Mesenchymal stem cell (in vitro differentiated cells and primary cell): ENCODE results near the gene CAMTA1.

ENCODE experiments used
- DNase-seq: peaks from one replicate; pipeline ENCODE4 v3.0.0-alpha.2; 2013
- H2AFZ ChIP-seq: one replicate; pipeline ENCODE4 v1.6.1; 2013; ENCODE audit warnings: low read depth, mild to moderate bottlenecking, control low read depth, inconsistent platforms, low read length, moderate library complexity
- H2AK5ac ChIP-seq: 2 replicates; pipeline ENCODE4 v1.6.1; 2013; ENCODE audit warnings: low read length, moderate library complexity, mild to moderate bottlenecking, inconsistent platforms; ENCODE audit not compliant: severe bottlenecking
- H2BK120ac ChIP-seq: one replicate; pipeline ENCODE4 v1.6.1; 2013; ENCODE audit warnings: low read depth, mild to moderate bottlenecking, inconsistent platforms, low read length, moderate library complexity
- H2BK12ac ChIP-seq, 2 experiments: one replicate each; pipeline ENCODE4 v1.6.1; 2013; ENCODE audit warnings: inconsistent platforms in 2 of 2, low read length in 2 of 2, mild to moderate bottlenecking in 2 of 2, moderate library complexity in 2 of 2, control low read depth in 1 of 2
- H2BK15ac ChIP-seq: one replicate; pipeline ENCODE4 v1.6.1; 2013; ENCODE audit warnings: mild to moderate bottlenecking, low read depth, inconsistent platforms; ENCODE audit not compliant: poor library complexity, severe bottlenecking
- H2BK5ac ChIP-seq: 2 replicates; pipeline ENCODE4 v1.6.1; 2013; ENCODE audit warnings: low read depth, mild to moderate bottlenecking, low read length, control low read depth, inconsistent platforms; ENCODE audit not compliant: poor library complexity, severe bottlenecking
- H3K14ac ChIP-seq, 2 experiments: one replicate each; pipeline ENCODE4 v1.6.1; 2013; ENCODE audit warnings: inconsistent platforms in 2 of 2, low read length in 2 of 2, control low read depth in 1 of 2, mild to moderate bottlenecking in 1 of 2, moderate library complexity in 1 of 2
- H3K18ac ChIP-seq, 2 experiments: one replicate each; pipeline ENCODE4 v1.6.1; 2013; ENCODE audit warnings: inconsistent platforms in 2 of 2, low read length in 2 of 2, control low read depth in 1 of 2, low read depth in 1 of 2, mild to moderate bottlenecking in 1 of 2
- H3K23ac ChIP-seq, 2 experiments: one replicate each; pipeline ENCODE4 v1.6.1; 2013; ENCODE audit warnings: inconsistent platforms in 2 of 2, low read length in 2 of 2, mild to moderate bottlenecking in 2 of 2, moderate library complexity in 2 of 2, control low read depth in 1 of 2
- H3K27ac ChIP-seq: 2 replicates; pipeline ENCODE4 v1.5.1; 2013; ENCODE audit warnings: mild to moderate bottlenecking, moderate library complexity, low read length, control low read depth, inconsistent platforms; ENCODE audit not compliant: poor library complexity, severe bottlenecking
- H3K27me3 ChIP-seq, 2 experiments: 2 replicates each; pipeline versions ENCODE4 v1.6.1 to v1.7.0; 2013; ENCODE audit warnings: low read length in 2 of 2, mild to moderate bottlenecking in 2 of 2, moderate library complexity in 2 of 2, control low read depth in 1 of 2, inconsistent platforms in 1 of 2; ENCODE audit not compliant: control insufficient read depth in 1 of 2, insufficient read depth in 1 of 2
- H3K36me3 ChIP-seq, 2 experiments: 2 replicates each; pipeline versions ENCODE4 v1.6.1 to v1.7.0; 2013; ENCODE audit warnings: low read length in 2 of 2, control low read depth in 1 of 2, inconsistent platforms in 1 of 2, low read depth in 1 of 2, mild to moderate bottlenecking in 1 of 2; ENCODE audit not compliant: insufficient read depth in 2 of 2, control insufficient read depth in 1 of 2
- H3K4ac ChIP-seq, 2 experiments: one replicate each; pipeline ENCODE4 v1.6.1; 2013; ENCODE audit warnings: inconsistent platforms in 2 of 2, low read length in 2 of 2, mild to moderate bottlenecking in 2 of 2, moderate library complexity in 2 of 2, control low read depth in 1 of 2, low read depth in 1 of 2
- H3K4me1 ChIP-seq: 2 replicates; pipeline ENCODE4 v1.6.1; 2013; ENCODE audit warnings: low read depth, low read length, control low read depth; ENCODE audit not compliant: control insufficient read depth, insufficient read depth
- H3K4me2 ChIP-seq: 2 replicates; pipeline ENCODE4 v1.6.1; 2013; ENCODE audit warnings: low read length, mild to moderate bottlenecking, inconsistent platforms; ENCODE audit not compliant: poor library complexity, severe bottlenecking
- H3K4me3 ChIP-seq, 2 experiments: 2 replicates each; pipeline versions ENCODE4 v1.5.1 to v1.7.0; 2013; ENCODE audit warnings: low read length in 2 of 2, mild to moderate bottlenecking in 2 of 2, control low read depth in 1 of 2, low read depth in 1 of 2; ENCODE audit not compliant: insufficient read depth in 1 of 2
- H3K79me1 ChIP-seq: replicated peaks from 2 replicates; pipeline ENCODE4 v1.6.1; 2013; ENCODE audit warnings: mild to moderate bottlenecking, control low read depth, low read length, inconsistent platforms; ENCODE audit not compliant: poor library complexity, severe bottlenecking
- H3K9ac ChIP-seq: 2 replicates; pipeline ENCODE4 v1.7.0; 2013; ENCODE audit warnings: mild to moderate bottlenecking, low read length, moderate library complexity
- H3K9me3 ChIP-seq: 2 replicates; pipeline ENCODE4 v1.7.0; 2013; ENCODE audit warnings: mild to moderate bottlenecking, low read length; ENCODE audit not compliant: control insufficient read depth
- H4K8ac ChIP-seq: one replicate; pipeline ENCODE4 v1.6.1; 2013; ENCODE audit warnings: inconsistent platforms, mild to moderate bottlenecking, low read length, moderate library complexity
- H4K91ac ChIP-seq: one replicate; pipeline ENCODE4 v1.6.1; 2013; ENCODE audit warnings: mild to moderate bottlenecking, low read length, inconsistent platforms
- WGBS: methylation state at CpG from one replicate; pipeline ENCODE4 v1.1.7; 2013; ENCODE audit warnings: mixed read lengths; 5-methylcytosine and 5-hydroxymethylcytosine counted together

CAMTA1 gene

DNA sequence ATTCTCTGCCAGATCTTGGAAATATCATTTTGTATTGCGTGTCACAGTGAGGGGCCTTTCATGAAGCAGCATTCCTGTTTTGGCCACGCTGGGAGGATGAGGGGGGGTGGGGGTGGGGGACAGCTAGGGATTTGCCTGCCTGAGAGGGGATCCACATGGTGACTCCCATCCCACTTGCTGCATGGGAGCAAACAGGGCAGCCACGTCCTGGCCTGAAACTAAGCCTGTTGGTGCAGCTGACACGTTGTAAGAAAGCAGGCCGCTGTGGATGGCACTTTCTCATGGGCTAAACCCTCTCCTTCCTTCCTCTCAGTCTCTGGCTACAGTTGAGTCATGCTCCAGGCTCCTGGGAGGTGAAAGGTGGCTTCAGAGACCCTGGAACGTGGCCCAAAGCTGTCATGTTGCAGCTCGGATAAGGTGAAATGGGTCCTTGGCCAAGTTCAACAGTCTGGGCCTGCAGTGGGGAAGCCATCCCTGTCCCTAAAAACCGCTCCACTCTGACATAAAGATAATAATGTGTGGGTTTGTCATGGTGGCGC lies 639.2 kb downstream of the CAMTA1 start:
- H3K4me1 ChIP-seq = peaks cover 18% of the 10 kb centered on the region
- H3K4me2 ChIP-seq = no peak overlapping the region
- no peak overlapping the region for H2AK5ac ChIP-seq
- H3K9ac ChIP-seq = no peak overlapping the region
- H3K9me3 ChIP-seq = no peaks in the 10 kb centered on the region
- peaks cover 0 to 20% of the 10 kb centered on the region in 2 experiments for H3K27me3 ChIP-seq
- no peak overlapping the region for H2BK15ac ChIP-seq
- H3K79me1 ChIP-seq = no peaks in the 10 kb centered on the region
- no peaks in the 10 kb centered on the region for H3K36me3 ChIP-seq
- H2BK5ac ChIP-seq = no peak overlapping the region
- no peak overlapping the region for H3K4me3 ChIP-seq
- H3K4ac ChIP-seq = no peak overlapping the region
- H3K23ac ChIP-seq = no peak overlapping the region
- H3K18ac ChIP-seq = no peak overlapping the region
- no peak overlapping the region for H4K91ac ChIP-seq
- H3K27ac ChIP-seq = no peak overlapping the region
- no peak overlapping the region for H2BK120ac ChIP-seq
- no peak overlapping the region for H3K14ac ChIP-seq
- no peak overlapping the region for H2AFZ ChIP-seq
- H4K8ac ChIP-seq = no peak overlapping the region
- no peak for DNase-seq
- whole genome bisulfite sequencing = 83% methylated on average over 8 of the region's 9 CpGs
- H2BK12ac ChIP-seq = no peak overlapping the region

DNA sequence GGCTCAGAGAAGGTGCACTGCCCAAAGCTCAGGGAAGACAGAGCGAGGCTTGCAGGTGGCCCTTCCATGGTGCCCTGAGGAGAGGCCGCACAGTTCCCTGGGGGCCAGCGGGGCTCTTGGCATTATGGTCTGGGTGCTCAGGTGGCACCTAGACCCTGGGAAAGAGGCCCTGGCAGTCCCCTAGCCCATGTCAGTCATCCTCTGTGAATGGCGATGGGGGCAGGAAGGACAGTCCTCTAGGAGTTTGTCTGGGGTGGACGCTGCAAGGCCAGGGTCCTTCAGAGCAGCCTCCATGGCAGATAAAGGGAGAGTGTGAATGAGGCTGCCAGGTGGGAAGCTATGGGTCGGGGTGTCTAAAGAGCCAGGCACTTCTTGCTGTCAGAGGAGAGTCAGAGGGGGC lies 640.0 kb downstream of the CAMTA1 start:
- Histone ChIP-seq H2BK120ac (no peak overlapping the region), H4K91ac (no peak overlapping the region), H3K4ac (no peak overlapping the region), H3K18ac (no peak overlapping the region), H2AFZ (no peak overlapping the region), H3K4me3 (no peak overlapping the region), H3K79me1 (no peaks in the 10 kb centered on the region), H4K8ac (no peak overlapping the region), H2BK5ac (no peak overlapping the region), H3K9me3 (no peaks in the 10 kb centered on the region), H3K27me3 (peaks cover 0 to 20% of the 10 kb centered on the region in 2 experiments), H3K14ac (no peak overlapping the region), H2BK15ac (no peak overlapping the region), H3K9ac (no peak overlapping the region), H3K36me3 (no peaks in the 10 kb centered on the region), H3K23ac (no peak overlapping the region), H2BK12ac (no peak overlapping the region), H3K27ac (no peak overlapping the region), H3K4me2 (no peak overlapping the region), H3K4me1 (peaks cover 15% of the 10 kb centered on the region), H2AK5ac (no peak overlapping the region)
- no peak for DNase-seq
- WGBS = 90% methylated on average over 4 of the region's 6 CpGs

DNA sequence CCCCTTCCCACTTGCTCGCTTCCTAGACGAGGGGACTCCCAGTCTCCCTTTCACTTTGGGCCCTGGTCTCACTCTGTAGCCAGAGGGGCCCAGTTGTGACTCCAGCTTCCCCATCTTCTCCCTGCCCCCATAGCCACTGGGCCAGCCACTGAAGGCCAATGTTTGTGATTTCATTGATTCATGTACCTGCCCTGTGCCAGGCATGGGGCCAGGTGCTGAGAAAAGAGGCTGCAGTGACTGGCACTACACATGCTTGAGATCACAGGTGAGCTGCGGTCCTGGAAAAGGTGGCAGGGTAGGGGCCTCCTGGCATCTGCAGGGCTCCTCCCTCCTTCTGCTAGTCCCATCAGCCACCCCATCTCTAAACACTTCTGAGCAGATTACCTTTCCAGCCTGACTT lies 640.5 kb downstream of the CAMTA1 start:
- H3K23ac ChIP-seq = no peak overlapping the region
- H3K4me2 ChIP-seq = no peak overlapping the region
- no peak overlapping the region for H2BK120ac ChIP-seq
- 90% methylated on average over 3 of the region's 3 CpGs for WGBS
- no peak overlapping the region for H2BK5ac ChIP-seq
- H3K27ac ChIP-seq = no peak overlapping the region
- H3K9ac ChIP-seq = no peak overlapping the region
- no peak overlapping the region for H2BK12ac ChIP-seq
- H4K8ac ChIP-seq = no peak overlapping the region
- H3K4me1 ChIP-seq = peaks cover 13% of the 10 kb centered on the region
- H2AK5ac ChIP-seq = no peak overlapping the region
- no peak overlapping the region for H2AFZ ChIP-seq
- no peak overlapping the region for H3K4ac ChIP-seq
- H3K27me3 ChIP-seq = peaks cover 0 to 20% of the 10 kb centered on the region in 2 experiments
- no peak overlapping the region for H3K14ac ChIP-seq
- no peak overlapping the region for H2BK15ac ChIP-seq
- DNase-seq = no peak
- H3K9me3 ChIP-seq = no peaks in the 10 kb centered on the region
- H3K4me3 ChIP-seq = no peak overlapping the region
- H3K79me1 ChIP-seq = no peaks in the 10 kb centered on the region
- no peak overlapping the region for H3K18ac ChIP-seq
- no peak overlapping the region for H4K91ac ChIP-seq
- no peaks in the 10 kb centered on the region for H3K36me3 ChIP-seq

DNA sequence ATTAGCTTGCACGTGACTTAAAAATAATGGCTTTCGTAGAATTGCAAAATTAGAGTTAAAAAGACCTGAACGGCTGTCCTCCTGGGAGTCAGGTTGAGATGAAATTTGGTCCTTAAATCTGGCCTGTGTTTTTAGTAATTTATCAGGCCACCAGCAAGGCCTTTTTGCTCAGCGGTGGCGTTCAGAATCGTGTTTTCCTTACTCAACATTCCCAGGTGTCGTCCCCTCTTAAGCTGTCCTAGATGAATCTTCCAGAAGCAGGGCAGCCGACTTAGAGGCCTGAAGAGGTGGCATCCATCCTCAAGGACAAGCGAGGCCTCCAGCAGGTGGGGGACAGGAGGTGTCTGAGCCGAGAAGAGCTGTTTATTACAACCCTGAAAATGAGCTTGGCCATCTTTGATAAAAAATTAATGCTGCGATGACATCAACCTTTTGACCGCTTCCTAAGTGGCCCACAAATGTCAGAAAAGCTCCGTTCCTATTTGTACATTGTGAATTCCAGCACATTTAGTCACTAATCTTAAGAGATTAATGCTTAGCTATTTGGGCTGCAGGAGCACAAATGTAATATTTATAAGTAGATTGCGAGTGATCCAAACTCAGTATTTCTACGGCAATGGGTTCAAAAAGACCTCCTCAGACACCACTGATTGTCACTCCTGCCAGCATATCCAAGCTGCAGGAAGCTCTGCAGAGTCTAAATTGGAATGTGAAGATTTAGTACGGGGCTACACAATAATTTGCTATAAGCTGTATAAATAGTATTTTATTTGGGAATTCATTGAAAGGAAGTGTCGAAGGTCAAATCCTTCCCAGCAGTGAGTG lies 641.7 kb downstream of the CAMTA1 start:
- Histone ChIP-seq H3K4me1 (peaks cover 11% of the 10 kb centered on the region), H2BK5ac (no peak overlapping the region), H3K4me2 (no peak overlapping the region), H3K4me3 (no peak overlapping the region), H2BK120ac (no peak overlapping the region), H3K27ac (no peak overlapping the region), H2AK5ac (no peak overlapping the region), H3K4ac (no peak overlapping the region), H2BK15ac (no peak overlapping the region), H2BK12ac (no peak overlapping the region), H3K27me3 (peaks cover 0 to 25% of the 10 kb centered on the region in 2 experiments), H4K91ac (no peak overlapping the region), H3K23ac (no peak overlapping the region), H3K9me3 (no peaks in the 10 kb centered on the region), H4K8ac (no peak overlapping the region), H3K18ac (no peak overlapping the region), H3K79me1 (no peaks in the 10 kb centered on the region), H2AFZ (no peak overlapping the region), H3K36me3 (no peaks in the 10 kb centered on the region), H3K14ac (no peak overlapping the region), H3K9ac (no peak overlapping the region)
- no peak for DNase-seq
- 88% methylated on average over 13 of the region's 17 CpGs for WGBS
